ENCODE results near the gene SLK.

DNA sequence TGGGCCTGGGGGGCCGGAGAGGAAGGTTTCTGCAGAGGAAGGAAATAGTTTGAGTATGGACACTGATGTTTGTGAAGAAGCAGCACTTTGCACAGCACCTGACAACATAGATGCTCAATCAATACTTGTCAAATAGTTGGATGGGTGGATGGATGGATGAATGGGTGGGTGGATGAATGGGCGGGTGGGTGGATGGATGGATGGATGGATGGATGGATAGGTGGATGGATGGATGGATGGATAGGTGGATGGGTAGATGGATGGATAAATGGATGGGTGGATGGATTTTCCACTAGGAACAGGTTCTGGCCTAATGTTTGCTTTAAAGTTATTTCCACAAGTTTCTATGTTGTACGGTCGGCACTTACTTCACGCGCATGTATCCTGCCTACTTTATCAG, 73.4 kb downstream of the SLK start:
- TF ChIP-seq POLR2AphosphoS5 (IDR thresholded peaks at IDR 0.05; ENCODE audit: low read depth, low read length) (no peak), FOXP2 (optimal IDR thresholded peaks at IDR 0.05; ENCODE audit: borderline replicate concordance, extremely low read depth, extremely low read length, insufficient read depth) (no peak), SIN3A (IDR thresholded peaks at IDR 0.05; ENCODE audit: borderline replicate concordance, insufficient read depth, low read length) (no peak), TAF1 (IDR thresholded peaks at IDR 0.05; ENCODE audit: borderline replicate concordance, insufficient read depth, low read length) (no peak)
- TF ChIP-seq, protein P1, sequence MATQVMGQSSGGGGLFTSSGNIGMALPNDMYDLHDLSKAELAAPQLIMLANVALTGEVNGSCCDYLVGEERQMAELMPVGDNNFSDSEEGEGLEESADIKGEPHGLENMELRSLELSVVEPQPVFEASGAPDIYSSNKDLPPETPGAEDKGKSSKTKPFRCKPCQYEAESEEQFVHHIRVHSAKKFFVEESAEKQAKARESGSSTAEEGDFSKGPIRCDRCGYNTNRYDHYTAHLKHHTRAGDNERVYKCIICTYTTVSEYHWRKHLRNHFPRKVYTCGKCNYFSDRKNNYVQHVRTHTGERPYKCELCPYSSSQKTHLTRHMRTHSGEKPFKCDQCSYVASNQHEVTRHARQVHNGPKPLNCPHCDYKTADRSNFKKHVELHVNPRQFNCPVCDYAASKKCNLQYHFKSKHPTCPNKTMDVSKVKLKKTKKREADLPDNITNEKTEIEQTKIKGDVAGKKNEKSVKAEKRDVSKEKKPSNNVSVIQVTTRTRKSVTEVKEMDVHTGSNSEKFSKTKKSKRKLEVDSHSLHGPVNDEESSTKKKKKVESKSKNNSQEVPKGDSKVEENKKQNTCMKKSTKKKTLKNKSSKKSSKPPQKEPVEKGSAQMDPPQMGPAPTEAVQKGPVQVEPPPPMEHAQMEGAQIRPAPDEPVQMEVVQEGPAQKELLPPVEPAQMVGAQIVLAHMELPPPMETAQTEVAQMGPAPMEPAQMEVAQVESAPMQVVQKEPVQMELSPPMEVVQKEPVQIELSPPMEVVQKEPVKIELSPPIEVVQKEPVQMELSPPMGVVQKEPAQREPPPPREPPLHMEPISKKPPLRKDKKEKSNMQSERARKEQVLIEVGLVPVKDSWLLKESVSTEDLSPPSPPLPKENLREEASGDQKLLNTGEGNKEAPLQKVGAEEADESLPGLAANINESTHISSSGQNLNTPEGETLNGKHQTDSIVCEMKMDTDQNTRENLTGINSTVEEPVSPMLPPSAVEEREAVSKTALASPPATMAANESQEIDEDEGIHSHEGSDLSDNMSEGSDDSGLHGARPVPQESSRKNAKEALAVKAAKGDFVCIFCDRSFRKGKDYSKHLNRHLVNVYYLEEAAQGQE (IDR thresholded peaks at IDR 0.05; ENCODE audit: insufficient read depth in 1 of 2, low read depth in 2 of 2, low read length in 2 of 2): no peak

Data from PFSK-1 (cell line).